Activated CD4-positive, CD25-positive, alpha-beta regulatory T cell treated with anti-CD3 and anti-CD28 coated beads, Interleukin-2, amount 50 U/mL, for 24 hours (primary cell): ENCODE measurements around the gene ZHX3.

ENCODE experiments used
- ATAC-seq, 2 donors: fragments of 150-1000 bp; cut with Tn5 transposase; one replicate each; pipeline ENCODE4 v1.10.0; 2021; ENCODE audit warnings: mild to moderate bottlenecking in 1 of 2, moderate library complexity in 1 of 2

ZHX3 gene

DNA sequence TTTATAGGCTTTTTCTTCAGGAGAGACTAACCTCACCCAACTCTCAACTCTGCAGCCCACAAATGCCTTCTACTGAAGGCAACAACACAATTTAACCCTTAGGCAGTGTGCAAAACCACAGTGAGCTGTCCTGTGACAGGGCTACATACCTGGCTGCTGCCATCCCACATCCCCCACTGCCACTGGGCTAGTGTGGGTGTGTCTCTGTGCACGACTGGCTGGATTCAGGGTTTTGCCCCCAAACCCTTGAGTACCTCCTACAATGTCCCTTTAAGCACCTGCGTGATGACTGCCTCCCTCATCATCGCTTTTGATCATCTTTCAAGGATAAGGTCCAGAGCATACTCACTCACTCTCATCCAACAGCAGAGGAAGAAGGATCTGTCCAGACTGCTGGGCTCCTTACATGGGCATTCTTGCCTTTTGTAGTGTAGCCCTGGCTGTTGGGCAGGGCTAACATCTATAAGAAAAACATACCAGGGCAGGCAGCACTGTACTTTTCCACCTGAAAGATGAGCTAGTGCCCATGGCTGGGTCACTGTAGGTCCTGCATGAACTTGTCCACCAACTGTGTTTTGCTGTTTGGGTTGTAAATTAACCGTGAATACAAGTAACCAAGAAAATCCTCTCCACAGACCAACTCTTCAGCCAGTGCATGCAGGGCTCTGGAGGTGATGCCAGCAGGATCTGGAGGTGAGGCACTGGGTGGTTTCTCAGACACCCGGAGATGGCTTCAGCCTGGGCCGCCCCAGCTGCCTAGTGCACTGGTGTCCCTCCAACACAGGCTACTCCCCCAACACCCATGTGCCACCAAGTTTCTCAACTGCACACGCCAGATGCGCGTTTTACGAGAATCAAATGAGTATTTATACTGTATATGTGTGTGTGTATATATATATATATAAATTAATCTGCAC is 135.0 kb downstream of the ZHX3 start:
- peak; percentile 51 to 56 for ATAC-seq

DNA sequence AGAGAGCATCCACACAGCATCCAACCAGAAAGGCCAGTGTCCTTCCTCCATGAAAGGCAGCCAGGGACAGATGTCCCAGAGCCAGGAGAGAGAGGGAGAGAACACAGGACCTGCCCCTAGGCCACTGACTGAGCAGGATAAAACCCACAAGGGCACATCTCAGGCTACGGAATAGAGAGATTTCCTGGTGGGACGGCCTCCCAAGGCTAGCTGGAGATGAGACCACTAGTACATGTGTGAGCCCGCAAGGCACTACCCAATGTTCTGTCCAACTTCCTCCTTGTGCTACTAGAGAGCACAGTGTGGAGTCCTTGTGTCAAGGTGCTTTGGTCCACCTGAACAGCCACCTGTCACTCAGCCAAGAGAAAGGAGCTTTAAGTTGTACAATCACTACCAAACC is 136.0 kb downstream of the ZHX3 start:
- no peak for ATAC-seq

DNA sequence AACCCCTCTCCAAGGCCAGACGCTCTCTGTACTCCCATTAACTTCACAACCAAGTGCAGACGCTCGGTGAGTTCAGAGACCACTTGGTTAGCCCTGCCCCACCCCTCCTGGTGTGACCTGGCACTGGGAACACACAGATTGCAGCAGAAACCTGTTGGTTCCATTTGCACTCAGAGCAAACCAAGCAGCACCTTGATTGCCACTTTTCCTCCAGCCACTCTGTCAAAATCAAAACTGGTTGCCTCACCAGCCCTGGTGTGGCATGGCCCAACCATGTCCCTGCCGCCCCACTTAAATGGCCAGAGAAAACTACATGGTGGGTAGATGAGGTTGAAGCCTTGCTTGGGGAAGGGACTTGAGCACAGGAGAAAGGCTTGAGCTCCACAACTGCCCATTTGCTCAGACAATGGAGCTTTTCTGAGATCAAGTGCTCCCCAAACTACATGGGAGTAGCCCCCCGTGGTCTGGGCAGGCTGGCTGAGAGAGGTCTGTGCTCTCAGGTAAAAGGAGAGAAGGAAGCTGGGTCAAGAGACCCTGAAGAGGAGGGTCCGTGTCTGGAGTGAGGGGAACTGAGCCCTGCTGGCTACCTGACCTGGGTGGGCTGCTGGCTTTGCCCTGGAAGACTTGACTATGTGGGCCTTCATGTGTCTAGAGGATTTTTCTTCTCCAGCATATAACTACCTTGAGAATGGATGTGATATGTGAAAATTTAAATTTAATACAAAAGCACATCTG is 136.8 kb downstream of the ZHX3 start:
- no peak for ATAC-seq

DNA sequence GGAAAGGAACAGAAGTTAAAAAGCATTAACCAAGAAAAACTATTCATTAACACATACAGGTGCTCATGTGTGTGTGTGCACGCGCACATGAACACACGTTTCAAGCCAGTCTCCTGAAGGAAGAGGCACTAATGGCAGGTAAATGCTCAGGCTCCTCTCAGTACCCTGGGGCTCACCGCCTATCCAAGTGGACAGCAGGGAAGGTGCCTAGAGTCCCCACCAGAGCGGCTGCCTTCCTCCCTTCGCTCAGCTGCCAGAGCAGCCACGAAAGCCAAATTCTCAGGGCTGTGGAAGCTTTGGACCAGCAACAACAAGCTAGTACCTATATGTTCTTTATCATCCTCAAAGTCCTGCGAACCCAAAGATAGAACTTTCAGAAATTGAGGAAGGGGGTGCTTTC is 137.6 kb downstream of the ZHX3 start:
- ATAC-seq: no peak

DNA sequence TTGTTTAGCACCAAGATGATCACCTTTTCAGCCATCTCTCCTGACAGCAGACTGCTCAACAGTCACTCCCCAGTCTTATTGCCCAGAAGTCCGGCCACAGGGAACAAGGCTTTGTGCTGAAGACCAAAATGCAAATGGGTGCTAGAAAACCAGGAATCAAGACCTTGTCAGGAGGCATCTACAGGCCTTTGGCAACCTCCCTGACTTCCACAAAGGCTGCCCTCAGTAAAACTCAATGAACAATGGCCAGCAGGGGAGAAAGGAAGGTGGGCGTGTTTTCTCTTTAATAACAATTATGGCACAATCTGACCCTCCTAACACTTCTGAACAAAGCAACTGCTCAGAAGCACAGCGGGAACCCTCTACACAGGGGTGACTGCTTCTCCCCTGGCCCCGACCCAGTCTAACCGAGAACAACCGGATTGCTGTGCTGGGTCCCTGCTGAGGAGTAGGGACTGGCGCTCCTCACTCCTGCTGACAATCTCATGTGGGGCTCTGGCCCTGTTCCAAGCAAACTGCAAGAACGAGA is 138.6 kb downstream of the ZHX3 start:
- ATAC-seq: no peak

DNA sequence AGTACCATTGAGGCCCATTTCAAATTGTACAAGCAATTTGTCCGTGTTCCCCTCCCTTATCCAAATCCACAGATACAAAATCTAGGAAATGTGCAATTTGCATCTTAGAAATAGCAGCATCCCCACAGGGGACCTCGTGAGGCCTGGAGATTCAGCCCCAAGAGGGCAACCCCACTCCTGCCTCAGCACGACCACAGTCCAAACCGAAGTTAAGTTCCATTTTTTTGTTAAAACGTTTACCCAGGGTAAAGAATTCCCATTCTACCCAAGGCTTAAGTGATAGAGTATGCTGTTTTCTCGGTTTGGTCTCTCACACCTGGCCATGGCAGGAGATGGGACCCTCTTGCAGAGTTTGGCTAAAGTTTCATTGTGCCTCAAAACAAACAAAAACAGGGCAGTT is 139.0 kb downstream of the ZHX3 start:
- ATAC-seq: no peak

DNA sequence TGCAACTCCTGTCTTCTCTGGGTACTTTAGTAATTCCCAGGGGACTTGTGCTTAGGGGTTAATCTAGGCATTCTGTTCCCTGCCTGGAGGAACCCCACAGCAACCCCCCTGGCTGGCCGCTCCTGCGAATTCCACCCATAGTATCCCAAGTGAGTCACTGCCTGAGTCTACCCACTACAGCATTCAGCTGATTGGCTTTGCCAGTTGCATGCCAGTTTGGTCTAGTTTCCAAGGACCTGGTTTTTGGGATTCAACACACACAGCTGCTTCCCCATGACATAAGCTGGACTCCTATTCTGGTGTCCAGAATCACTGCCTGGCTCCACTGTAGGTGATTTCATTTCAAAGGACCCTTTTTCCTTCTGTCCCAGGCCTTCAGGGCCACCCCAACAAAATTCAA is 139.9 kb downstream of the ZHX3 start:
- ATAC-seq: no peak

DNA sequence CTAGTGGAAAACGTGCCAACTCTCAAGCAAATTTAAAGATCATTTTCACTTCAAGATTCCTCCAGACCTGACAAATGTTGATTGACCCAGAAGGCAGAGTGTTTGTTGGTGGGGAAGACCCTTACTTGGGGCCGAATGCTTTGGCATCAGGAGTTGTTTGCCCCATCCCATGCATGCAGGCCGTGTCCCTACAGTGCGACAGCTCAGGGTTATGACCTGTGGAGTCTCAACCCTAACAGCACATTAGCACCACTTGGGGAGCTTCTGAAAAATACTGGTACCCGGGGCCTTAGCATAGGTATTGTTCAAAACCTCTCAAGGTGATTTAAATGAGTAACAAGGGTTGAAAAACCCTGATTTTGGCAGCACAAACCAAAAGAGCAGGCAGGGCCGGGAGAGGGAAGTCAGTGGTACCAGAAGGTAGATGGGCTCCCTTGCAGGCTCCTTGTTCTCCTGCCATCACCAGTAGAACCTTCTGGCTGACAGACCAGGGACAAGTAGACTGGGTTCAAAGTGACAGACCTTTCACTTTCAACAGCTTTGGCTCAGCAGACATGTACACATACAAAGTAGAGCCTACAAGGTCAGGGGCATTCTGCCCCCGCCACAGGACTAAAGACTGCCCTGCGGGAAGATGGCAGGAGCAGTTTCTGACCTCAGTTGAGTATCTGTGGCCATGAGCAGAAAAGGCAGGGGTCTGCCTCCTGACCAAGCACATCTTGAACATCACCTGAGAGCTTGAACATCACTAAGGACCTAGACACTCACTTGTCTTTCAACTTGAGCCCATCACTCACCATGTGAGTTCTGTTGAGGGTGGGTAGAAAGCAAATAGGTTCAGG is 140.6 kb downstream of the ZHX3 start:
- ATAC-seq: no peak

DNA sequence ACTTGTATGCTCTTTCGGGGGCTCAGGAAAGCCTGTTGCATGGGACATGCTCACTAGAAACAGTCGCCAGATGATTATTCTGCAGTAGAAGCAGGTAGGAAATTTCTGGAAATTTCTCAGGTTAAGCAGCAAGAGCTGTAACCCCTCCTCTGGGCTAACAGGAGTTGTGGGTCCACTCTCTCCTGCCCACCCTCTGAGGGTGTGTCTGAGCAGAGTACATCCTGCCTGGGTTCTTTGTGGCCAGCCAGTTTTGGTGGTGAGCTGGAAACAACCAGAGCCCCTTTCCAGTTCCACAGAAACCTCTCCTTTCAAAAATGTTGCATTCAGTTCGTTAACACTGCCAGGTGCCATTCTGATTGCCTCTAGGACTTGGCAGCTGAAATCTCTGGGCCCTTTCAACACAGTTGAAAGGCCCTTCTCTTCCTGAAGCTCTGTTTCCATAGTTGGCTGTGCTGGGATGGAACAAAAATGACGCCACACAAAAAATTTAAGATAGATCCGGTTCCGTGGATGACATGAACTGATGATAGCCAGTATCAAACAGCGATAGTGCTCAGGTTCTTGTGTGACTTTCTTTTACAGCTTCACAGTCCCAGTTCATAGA is 141.7 kb downstream of the ZHX3 start:
- no peak for ATAC-seq

DNA sequence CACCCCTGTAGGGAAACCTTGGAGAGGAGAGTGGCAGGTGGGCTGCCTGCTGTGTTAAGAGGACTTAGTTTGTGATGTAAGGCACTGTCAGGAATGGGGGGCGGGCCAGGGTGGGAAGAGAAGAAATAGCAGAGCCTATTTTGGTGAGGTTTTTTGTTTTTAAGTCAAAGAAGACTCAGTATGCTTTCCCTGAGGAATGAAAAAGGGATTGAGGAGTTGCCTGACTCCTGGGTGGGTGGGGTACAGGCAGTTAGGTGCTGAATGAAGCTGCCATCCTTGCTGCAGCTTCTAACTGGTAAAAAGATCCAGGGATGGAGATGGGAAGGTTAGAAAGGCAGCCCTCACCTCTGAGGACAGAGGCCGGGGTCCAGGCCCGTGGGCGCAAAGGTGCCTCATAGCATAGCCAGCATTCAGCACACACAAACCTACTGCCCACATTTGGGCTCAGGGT is 142.3 kb downstream of the ZHX3 start:
- ATAC-seq: no peak

DNA sequence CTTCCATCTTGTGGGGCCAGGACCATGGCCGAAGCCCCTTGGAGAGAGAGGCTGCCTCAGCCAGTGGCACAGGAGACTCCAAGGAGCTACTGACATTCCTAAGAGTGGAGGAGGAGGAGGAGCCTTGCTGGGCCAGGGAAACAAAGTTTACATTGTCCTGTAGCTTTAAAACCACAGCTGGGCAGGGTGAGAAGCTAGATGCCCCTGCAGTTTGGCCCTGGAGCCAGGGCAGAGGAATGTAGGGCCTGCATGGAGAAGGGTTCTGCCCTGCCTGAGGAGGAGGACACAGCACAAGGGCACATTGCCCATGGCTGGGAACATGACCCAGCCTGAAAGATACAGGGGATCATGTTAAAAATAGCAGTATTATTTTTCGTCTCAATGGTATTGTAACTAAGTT is 142.7 kb downstream of the ZHX3 start:
- ATAC-seq: no peak

DNA sequence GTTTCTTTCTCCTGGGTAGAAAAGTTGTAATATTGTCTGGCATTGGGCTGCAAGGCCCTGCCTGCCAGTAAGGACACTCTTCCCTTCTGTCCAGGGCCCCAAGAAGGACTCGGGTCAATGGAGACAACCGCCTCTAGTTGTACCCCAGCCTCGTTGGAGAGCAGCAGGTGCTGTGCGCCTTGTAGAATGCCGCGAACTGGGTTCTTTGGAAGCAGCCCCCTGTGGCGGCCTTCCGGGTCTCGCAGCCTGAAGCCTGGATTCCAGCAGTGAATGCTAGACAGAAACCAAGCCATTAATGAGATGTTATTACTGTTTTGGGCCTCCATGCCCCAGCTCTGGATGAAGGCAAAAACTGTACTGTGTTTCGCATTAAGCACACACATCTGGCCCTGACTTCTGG is 143.2 kb downstream of the ZHX3 start:
- no peak for ATAC-seq

DNA sequence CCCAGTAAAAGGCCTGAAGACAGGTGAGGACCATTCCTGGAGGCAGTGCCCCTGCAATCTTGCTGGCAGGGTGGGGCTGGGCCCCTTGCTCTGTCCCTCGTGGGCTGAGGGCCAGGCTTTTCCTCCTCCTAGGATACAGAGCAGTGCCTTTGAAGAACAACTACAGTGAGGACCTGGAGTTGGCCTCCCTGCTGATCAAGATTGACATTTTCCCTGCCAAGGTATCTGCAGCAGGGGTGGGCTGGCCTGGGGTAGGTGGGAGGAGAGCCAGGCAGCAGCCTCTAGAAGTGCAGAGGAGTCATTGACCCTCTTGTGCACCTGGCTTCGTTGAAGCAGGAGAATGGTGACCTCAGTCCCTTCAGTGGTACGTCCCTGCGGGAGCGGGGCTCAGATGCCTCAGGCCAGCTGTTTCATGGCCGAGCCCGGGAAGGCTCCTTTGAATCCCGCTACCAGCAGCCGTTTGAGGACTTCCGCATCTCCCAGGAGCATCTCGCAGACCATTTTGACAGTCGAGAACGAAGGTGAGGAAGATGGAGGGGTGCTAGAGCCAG is 143.7 kb downstream of the ZHX3 start:
- no peak for ATAC-seq

DNA sequence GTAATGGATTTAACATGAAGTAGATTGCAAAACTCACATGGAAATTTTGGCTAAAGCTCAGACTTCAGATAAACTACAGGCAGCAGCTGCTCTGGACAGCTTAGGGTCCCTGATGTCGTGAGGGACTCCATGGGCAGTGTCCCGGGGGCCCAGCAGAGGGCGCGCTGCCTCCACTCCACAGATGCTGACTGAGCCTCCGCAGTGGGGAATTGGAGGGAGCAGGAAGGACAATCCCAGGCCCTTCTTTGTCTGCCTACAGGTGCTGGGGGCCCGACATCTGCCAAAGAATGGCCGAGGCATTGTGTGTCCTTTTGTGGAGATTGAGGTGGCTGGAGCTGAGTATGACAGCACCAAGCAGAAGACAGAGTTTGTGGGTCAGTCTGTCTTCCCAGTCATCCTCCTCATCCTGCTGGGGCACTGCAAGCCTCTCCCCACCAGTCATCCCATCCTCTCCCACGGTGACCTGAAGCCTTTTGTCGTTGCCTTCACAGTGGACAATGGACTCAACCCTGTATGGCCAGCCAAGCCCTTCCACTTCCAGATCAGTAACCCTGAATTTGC is 144.3 kb downstream of the ZHX3 start:
- peak; percentile 72 to 82 for ATAC-seq

DNA sequence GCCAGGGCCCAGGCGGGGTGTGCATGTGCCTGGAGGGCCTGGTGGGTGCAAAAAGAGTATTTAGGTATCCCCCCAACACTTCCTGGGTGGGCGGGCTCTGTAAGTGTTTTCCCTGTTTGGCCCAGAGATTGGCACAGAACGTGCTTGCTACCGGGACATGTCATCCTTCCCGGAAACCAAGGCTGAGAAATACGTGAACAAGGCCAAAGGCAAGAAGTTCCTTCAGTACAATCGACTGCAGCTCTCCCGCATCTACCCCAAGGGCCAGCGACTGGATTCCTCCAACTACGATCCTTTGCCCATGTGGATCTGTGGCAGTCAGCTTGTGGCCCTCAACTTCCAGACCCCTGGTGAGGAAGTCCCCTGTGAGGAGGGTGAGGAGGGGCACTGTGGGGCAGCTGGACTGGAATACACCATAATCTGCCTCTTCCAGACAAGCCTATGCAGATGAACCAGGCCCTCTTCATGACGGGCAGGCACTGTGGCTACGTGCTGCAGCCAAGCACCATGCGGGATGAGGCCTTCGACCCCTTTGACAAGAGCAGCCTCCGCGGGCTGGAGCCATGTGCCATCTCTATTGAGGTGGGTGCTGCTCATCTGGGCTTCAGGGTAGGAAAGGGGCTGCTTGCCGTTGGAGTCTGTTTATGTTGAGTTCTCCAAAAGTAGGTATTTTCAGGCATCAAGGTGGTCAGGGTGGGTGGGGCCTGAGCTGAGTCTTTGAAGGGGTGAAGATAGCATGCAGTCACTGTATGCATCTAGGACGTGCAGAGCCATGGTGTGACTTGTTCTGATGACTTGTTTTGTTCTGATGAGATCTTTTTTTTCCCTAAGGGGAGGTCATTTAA is 145.0 kb downstream of the ZHX3 start:
- peak in 1 of 2 donors; percentile 11 for ATAC-seq

DNA sequence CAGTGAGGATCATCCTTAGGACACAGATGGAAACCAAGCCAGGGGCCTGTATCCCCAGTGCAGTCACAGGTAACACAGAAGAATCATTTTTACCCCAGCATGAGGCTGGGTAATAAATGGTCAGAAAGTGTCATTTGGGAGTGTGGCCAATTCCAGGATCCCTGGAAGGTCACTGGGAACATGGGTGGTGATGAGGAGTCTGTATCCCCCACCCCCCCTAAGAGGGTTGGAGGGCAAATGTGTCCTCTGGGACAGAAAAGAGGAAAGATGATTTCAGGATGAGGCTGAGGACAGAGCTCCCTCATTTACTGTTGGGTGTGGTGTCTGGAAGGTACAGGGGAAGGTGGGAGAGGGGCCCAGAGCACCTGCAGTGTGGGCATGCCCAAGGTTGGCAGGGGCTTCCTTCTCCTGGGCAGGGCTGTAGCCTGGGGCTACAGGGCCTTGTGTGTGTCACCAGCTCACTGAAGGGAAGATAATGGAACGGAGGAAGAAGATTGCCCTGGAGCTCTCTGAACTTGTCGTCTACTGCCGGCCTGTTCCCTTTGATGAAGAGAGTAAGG is 145.7 kb downstream of the ZHX3 start:
- ATAC-seq: no peak

DNA sequence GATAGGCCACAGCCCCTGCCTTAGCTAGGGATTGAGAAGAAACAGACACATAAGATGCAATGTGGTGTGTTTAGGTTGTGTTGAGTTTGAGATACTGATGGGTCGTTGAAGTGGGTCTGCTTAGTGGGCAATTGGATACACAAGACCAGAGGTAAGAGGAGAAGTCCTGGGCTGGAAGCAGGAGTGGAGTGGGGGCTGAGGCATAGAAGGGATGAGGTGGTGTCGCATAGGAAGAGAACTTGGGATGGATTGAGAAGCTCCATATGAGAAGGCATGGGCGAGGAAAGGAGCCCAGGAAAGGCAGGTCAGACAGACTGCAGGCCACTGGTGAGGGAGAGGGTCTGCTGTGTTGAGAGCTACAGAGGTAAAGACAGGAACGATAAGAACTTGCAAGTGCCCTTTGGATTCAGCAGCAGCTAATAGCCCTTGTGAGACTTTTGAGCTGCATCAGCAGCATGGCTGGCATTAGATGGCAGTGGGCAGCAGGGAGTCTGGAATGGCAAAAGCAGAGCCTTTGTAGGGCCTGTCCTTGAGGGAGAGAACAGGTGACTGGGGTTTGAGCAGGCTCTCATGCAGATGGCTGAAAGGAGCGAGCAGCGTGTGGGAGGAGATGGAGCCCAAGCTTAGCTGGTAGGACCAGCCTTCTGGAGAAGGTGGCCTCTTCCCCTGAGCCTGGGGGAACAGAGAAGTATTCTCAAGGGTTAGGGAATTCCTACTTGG is 147.0 kb downstream of the ZHX3 start:
- no peak for ATAC-seq

DNA sequence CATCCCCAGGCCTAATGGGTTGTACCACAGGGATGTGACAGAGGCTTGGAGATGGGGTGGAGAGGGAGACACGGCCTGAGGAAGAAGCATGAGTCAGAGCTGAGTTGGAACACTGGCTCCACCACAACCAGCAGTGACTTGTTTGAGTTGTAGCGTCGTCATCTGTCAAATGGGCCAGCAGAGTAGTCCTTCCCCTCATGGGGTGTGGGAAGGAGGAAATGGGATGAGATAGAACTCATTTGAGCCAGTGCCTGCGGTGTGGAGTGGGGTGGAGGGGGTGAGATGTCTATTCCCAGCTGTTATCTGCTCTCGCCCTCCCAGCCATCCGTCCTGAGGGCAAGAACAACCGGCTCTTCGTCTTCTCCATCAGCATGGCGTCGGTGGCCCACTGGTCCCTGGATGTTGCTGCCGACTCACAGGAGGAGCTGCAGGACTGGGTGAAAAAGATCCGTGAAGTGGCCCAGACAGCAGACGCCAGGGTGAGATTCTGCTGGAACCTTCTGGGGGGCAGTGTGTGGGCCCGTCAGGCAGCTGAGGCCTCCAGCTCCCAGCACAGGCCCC is 147.7 kb downstream of the ZHX3 start:
- no peak for ATAC-seq

DNA sequence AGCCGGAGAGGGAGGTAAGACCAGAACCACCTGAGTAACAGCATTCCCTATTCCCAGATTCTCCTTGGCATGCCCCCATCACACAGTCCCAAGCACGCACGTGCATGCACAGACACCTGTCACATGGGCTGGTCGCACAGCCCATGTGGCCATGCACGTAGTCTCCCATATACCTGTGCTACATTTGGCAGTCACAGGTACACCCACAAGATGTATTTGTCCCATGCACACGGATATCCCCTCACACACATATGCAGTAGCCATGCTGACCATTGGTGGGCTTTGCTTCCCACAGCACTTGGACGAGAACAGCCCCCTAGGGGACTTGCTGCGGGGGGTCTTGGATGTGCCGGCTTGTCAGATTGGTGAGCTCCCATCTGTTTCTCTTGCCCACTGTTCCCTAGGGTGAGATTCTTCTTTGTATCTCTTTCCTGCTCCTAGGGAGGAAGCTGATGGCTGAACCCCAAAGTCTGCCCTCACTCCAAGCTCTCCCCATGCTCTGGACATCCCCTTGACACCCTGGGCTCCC is 148.3 kb downstream of the ZHX3 start:
- ATAC-seq: no peak
